CD4-positive, CD25-positive, alpha-beta regulatory T cell (primary cell): ENCODE results near the gene ZNF222. TPM values are rescaled to one million over a fixed set of nuclear protein-coding genes. Genes with fewer than 3 reads are reported as not detected.
A peak's percentile ranks its signal among the peaks of the same experiment; 100 is the strongest.

Experiments used
- ATAC-seq, 2 donors: fragments of 150-1000 bp; cut with Tn5 transposase; one replicate each; pipeline ENCODE4 v1.10.0; 2021; ENCODE audit warnings: low read depth in 2 of 2, moderate number of reproducible peaks in 2 of 2, moderate library complexity in 1 of 2
- DNase-seq, 3 donors: peaks; one replicate each; pipeline versions ENCODE4 v3.0.0 to v3.0.0-alpha.2; 2012 to 2022; ENCODE audit warnings: mixed read lengths in 1 of 3
- H3K27ac ChIP-seq: one replicate; pipeline ENCODE4 v1.7.0; 2013; ENCODE audit warnings: mild to moderate bottlenecking, low read length; ENCODE audit not compliant: insufficient read depth, poor library complexity, severe bottlenecking
- H3K27me3 ChIP-seq: one replicate; pipeline ENCODE4 v1.7.0; 2013; ENCODE audit warnings: low read length; ENCODE audit not compliant: control insufficient read depth, insufficient read depth
- H3K36me3 ChIP-seq: one replicate; pipeline ENCODE4 v1.7.0; 2013; ENCODE audit warnings: mild to moderate bottlenecking, low read length, moderate library complexity; ENCODE audit not compliant: control insufficient read depth, insufficient read depth
- H3K4me1 ChIP-seq: 2 replicates; pipeline ENCODE4 v1.7.0; 2013; ENCODE audit warnings: mild to moderate bottlenecking, low read length; ENCODE audit not compliant: insufficient read depth, control insufficient read depth, poor library complexity, severe bottlenecking
- H3K4me3 ChIP-seq: one replicate; pipeline ENCODE4 v1.7.0; 2013; ENCODE audit warnings: low read depth, mild to moderate bottlenecking, low read length, moderate library complexity
- H3K9me3 ChIP-seq, 2 experiments: 1 replicate in 1 of 2; 2 replicates in 1 of 2; pipeline ENCODE4 v1.7.0; 2013; ENCODE audit warnings: low read length in 2 of 2, mild to moderate bottlenecking in 1 of 2, moderate library complexity in 1 of 2; ENCODE audit not compliant: control insufficient read depth in 2 of 2
- H3K27ac Mint-ChIP-seq, 3 donors: one replicate each; pipeline ENCODE4 v1.8.0; 2020 to 2022; ENCODE audit warnings: mild to moderate bottlenecking in 3 of 3, mixed read lengths in 3 of 3, moderate library complexity in 2 of 3
- H3K27me3 Mint-ChIP-seq: one replicate; pipeline ENCODE4 v1.8.0; 2022; ENCODE audit warnings: mild to moderate bottlenecking, mixed read lengths
- H3K36me3 Mint-ChIP-seq: one replicate; pipeline ENCODE4 v1.8.0; 2020; ENCODE audit warnings: mixed read lengths
- H3K4me1 Mint-ChIP-seq, 4 donors: one replicate each; pipeline ENCODE4 v1.8.0; 2020 to 2022; ENCODE audit warnings: mixed read lengths in 4 of 4, mild to moderate bottlenecking in 1 of 4
- H3K4me3 Mint-ChIP-seq, 4 donors: one replicate each; pipeline ENCODE4 v1.8.0; 2020 to 2022; ENCODE audit warnings: mild to moderate bottlenecking in 4 of 4, mixed read lengths in 4 of 4, moderate library complexity in 3 of 4
- H3K9me3 Mint-ChIP-seq, 7 donors: one replicate each; pipeline ENCODE4 v1.8.0; 2020 to 2022; ENCODE audit warnings: mixed read lengths in 7 of 7, mild to moderate bottlenecking in 3 of 7, moderate library complexity in 2 of 7
- polyA plus RNA-seq, 4 donors: library from polyadenylated mRNA; unstranded; fragments of 300-500 nt; fragmentation: Illumina TruSeq; gene quantifications; one replicate each; pipeline ENCODE4 v1.2.3, GENCODE V29; 2021
- total RNA-seq: library from RNA; stranded (reverse); gene quantifications from one replicate; pipeline ENCODE4 v1.2.3, GENCODE V29; 2022

Gene ZNF222
- total and polyA plus RNA-seq, 5 donors from 2014 or later, result 1.9 to 5.0 (median 4.6) TPM

DNA sequence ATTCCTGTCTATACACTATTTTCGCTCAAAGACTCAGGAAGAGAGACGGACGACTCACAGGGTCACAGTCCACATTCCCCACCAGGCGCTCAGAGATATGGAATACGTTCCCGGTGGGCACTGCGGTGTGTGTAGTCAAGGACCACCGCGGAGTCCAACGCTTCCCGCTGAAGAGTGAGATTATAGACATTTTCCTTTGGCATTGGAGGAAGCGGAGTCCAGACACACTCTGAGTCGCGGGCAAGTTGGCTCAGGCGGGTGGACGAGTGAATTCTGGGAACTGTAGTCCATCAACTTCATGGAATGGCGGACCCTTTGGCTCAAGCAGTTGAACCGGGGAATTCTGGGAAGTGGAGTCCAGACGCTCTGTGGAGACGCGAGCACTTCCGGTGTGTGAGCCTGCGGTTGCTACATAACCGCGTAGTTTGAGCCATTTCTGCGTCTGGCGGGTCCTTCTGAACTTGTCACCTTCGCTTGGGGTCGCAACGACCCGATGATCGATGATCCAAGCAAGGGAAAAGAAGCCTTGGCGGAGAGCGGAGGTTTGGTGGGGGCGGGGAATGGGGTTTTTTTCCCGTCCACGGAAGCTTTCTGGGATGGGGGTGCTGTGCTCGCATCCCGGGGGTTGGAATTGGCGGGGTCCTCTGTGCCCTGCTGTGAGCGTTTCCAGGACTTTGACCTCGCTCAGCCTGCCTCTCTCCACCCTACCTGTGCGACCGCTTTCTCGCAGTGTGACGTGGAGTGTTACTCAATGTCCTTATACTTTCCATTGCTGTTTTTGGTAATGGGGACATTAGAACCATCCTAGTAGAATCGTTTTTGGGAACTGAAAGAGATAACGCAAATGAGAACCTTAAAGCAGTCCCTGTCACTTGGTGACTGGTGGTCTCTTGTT is 22.4 kb upstream of the ZNF222 start, which contains the start of gene ZNF230:
Gene ZNF230 (plus strand): TSS at position 392 of the 895 bp plus-strand sequence. CDS start 4,122 bp downstream, outside the sequence.
- peaks cover 18% of the 10 kb centered on the region for H3K4me1 ChIP-seq
- H3K9me3 ChIP-seq, result peaks cover 36 to 38% of the 10 kb centered on the region in 2 experiments
- DNase-seq (peak; percentile 76 to 96 (median 81)), ATAC-seq (peak; percentile 98 to 99)
- Mint-ChIP-seq H3K9me3 (peaks cover 2 to 38% (median 23%) of the 10 kb centered on the region in 7 donors), H3K4me1 (peaks cover 12 to 28% (median 24%) of the 10 kb centered on the region in 4 donors), H3K36me3 (peaks cover 31% of the 10 kb centered on the region), H3K27me3 (no peaks in the 10 kb centered on the region), H3K4me3 (peak within 1 kb of the TSS; percentile 95 to 100 (median 99)), H3K27ac (peak within 1 kb of the TSS; percentile 95 to 99 (median 97))
- H3K36me3 ChIP-seq, result peaks cover 19% of the 10 kb centered on the region
- H3K27me3 ChIP-seq, result no peaks in the 10 kb centered on the region
- peak within 1 kb of the TSS; percentile 56 for H3K27ac ChIP-seq
- peak within 1 kb of the TSS; percentile 93 for H3K4me3 ChIP-seq

DNA sequence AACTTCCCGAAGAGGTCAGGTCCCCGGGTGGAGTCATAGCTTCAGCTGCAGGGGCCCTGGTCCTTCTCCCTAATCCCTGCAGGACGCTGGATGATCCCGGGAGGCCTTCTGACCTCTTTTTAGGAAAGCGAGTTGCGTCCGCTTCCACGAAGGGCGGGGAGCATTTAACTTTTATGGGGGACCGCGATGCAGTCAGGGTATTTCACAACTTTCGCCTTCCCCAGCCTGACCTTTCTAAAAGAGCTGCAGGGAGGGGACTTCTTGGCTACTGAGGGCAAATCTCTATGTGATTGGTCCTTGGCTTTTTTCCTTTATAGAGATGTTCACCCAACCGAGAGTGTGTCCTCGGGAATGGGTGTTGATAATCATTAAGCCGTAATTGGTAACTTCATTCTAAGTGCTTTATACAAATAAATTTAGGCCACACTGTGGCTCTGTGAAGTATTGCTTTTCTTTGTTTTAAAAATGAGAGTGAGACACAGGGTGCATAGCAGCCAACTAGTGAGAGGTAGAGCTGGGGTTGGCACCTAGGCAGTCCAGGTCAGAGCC is 21.6 kb upstream of the ZNF222 start:
- peak overlapping the region; percentile 95 to 100 (median 99) for H3K4me3 Mint-ChIP-seq
- ATAC-seq (no peak), DNase-seq (peak in 1 of 3 donors; percentile 47)
- peaks cover 12 to 28% (median 24%) of the 10 kb centered on the region in 4 donors for H3K4me1 Mint-ChIP-seq
- peaks cover 33% of the 10 kb centered on the region for H3K36me3 Mint-ChIP-seq
- Histone ChIP-seq H3K9me3 (peaks cover 37 to 40% of the 10 kb centered on the region in 2 experiments), H3K27me3 (no peaks in the 10 kb centered on the region), H3K4me1 (peaks cover 18% of the 10 kb centered on the region), H3K36me3 (peaks cover 27% of the 10 kb centered on the region), H3K4me3 (peak overlapping the region; percentile 93), H3K27ac (peak overlapping the region; percentile 7)
- H3K27ac Mint-ChIP-seq, result peak overlapping the region in 2 of 3 donors; percentile 95 to 97
- peaks cover 2 to 38% (median 27%) of the 10 kb centered on the region in 7 donors for H3K9me3 Mint-ChIP-seq
- no peaks in the 10 kb centered on the region for H3K27me3 Mint-ChIP-seq

DNA sequence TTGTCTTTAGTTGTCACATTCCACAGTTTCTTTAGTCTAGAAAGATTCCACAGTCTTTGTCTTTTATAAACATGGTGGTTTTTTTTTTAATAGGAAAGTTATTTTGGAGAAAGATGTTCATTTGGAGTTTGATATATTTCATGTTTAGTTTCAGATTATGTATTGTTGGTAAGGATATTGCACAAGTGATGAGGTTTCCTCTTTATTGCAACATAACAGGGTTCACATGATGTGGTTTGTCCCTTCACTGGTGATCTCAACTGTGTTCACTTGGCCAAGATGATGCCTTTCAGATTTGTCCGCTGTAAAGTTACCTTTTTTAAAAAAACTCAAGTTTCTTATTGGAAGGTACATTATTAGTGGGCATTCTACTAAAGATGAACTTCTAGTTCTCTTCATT is 19.2 kb upstream of the ZNF222 start:
- H3K4me3 Mint-ChIP-seq, result peak overlapping the region in 1 of 4 donors; percentile 52
- peaks cover 53 to 56% of the 10 kb centered on the region in 2 experiments for H3K9me3 ChIP-seq
- no peak overlapping the region for H3K27ac ChIP-seq
- H3K4me1 Mint-ChIP-seq, result peaks cover 12 to 28% (median 24%) of the 10 kb centered on the region in 4 donors
- H3K4me1 ChIP-seq, result peaks cover 18% of the 10 kb centered on the region
- H3K9me3 Mint-ChIP-seq, result peaks cover 4 to 52% (median 34%) of the 10 kb centered on the region in 7 donors
- no peak overlapping the region for H3K27ac Mint-ChIP-seq
- peaks cover 51% of the 10 kb centered on the region for H3K36me3 ChIP-seq
- H3K27me3 Mint-ChIP-seq, result no peaks in the 10 kb centered on the region
- no peaks in the 10 kb centered on the region for H3K27me3 ChIP-seq
- peaks cover 53% of the 10 kb centered on the region for H3K36me3 Mint-ChIP-seq
- DNase-seq, result no peak
- H3K4me3 ChIP-seq, result no peak overlapping the region
- no peak for ATAC-seq

DNA sequence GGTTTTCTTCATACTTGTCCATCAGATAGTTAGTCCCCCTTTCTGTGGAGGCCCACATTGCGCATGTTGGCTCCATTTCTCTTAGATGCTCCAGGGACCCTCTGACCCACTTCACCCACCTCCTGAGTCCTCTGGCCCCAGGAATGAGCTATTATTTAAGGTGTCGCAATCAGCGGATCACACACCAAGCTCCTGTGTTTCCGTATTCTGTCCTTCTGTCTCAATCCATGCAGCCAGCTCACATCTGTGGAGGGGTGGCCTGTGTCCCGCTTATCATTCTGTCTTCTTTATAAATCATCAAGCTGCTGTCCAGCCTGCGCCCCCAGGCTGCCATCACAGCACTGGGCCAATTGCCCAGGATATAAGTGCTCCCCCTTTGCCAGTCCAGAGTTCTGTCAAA is 17.7 kb upstream of the ZNF222 start:
- H3K27me3 Mint-ChIP-seq, result no peaks in the 10 kb centered on the region
- no peak overlapping the region for H3K27ac ChIP-seq
- DNase-seq (no peak), ATAC-seq (no peak)
- peaks cover 68 to 71% of the 10 kb centered on the region in 2 experiments for H3K9me3 ChIP-seq
- H3K36me3 Mint-ChIP-seq, result peaks cover 64% of the 10 kb centered on the region
- H3K27ac Mint-ChIP-seq, result no peak overlapping the region
- peaks cover 57% of the 10 kb centered on the region for H3K36me3 ChIP-seq
- peaks cover 5 to 21% (median 18%) of the 10 kb centered on the region in 4 donors for H3K4me1 Mint-ChIP-seq
- peaks cover 13% of the 10 kb centered on the region for H3K4me1 ChIP-seq
- H3K4me3 Mint-ChIP-seq, result peak overlapping the region in 1 of 4 donors; percentile 33
- H3K27me3 ChIP-seq, result no peaks in the 10 kb centered on the region
- H3K9me3 Mint-ChIP-seq, result peaks cover 4 to 65% (median 43%) of the 10 kb centered on the region in 7 donors
- no peak overlapping the region for H3K4me3 ChIP-seq

DNA sequence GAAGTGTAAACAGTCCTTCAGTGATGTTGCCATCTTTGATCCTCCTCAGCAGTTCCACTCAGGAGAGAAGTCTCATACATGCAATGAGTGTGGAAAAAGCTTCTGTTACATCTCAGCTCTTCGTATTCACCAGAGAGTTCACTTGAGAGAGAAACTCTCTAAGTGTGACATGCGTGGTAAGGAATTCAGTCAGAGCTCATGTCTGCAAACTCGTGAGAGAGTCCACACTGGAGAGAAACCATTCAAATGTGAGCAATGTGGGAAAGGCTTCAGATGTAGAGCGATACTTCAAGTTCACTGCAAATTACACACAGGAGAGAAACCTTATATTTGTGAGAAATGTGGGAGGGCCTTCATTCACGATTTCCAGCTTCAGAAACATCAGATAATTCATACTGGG is 14.7 kb upstream of the ZNF222 start:
- Histone ChIP-seq H3K27me3 (no peaks in the 10 kb centered on the region), H3K9me3 (peaks cover 83 to 95% of the 10 kb centered on the region in 2 experiments), H3K4me1 (no peaks in the 10 kb centered on the region), H3K27ac (no peak overlapping the region), H3K36me3 (peaks cover 55% of the 10 kb centered on the region), H3K4me3 (peak overlapping the region; percentile 2)
- H3K4me3 Mint-ChIP-seq, result no peak overlapping the region
- peaks cover 0 to 10% (median 6%) of the 10 kb centered on the region in 4 donors for H3K4me1 Mint-ChIP-seq
- H3K9me3 Mint-ChIP-seq, result peaks cover 4 to 90% (median 55%) of the 10 kb centered on the region in 7 donors
- no peak overlapping the region for H3K27ac Mint-ChIP-seq
- DNase-seq (no peak), ATAC-seq (no peak)
- H3K27me3 Mint-ChIP-seq, result peaks cover under 1% of the 10 kb centered on the region
- H3K36me3 Mint-ChIP-seq, result peaks cover 64% of the 10 kb centered on the region

DNA sequence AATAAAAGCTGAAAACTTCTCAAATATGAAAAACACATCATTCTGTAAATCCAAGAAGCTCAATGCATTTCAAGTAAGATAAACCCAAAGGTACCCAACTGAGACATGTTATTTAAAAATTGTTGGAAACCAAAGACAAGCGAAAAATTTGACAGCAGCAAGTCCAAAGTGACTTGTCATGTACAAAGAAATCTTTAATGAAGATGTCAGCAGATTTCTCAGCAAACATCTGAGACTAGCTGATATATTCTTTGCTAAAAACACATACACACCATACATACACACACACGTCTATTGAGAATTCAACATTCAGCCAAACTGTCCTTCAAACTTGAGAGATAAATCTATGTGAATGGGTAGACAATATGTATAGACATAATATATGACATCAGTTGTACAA is 5.7 kb upstream of the ZNF222 start:
- H3K4me1 Mint-ChIP-seq, result peaks cover 0 to under 1% (median 0%) of the 10 kb centered on the region in 4 donors
- no peak overlapping the region for H3K27ac ChIP-seq
- no peak overlapping the region for H3K4me3 Mint-ChIP-seq
- peaks cover 1 to 59% (median 33%) of the 10 kb centered on the region in 7 donors for H3K9me3 Mint-ChIP-seq
- H3K9me3 ChIP-seq, result peaks cover 20 to 37% of the 10 kb centered on the region in 2 experiments
- no peaks in the 10 kb centered on the region for H3K36me3 Mint-ChIP-seq
- no peaks in the 10 kb centered on the region for H3K36me3 ChIP-seq
- H3K27ac Mint-ChIP-seq, result no peak overlapping the region
- no peaks in the 10 kb centered on the region for H3K4me1 ChIP-seq
- no peak for ATAC-seq
- DNase-seq, result no peak
- H3K27me3 ChIP-seq, result no peaks in the 10 kb centered on the region
- H3K27me3 Mint-ChIP-seq, result peaks cover 6% of the 10 kb centered on the region
- no peak overlapping the region for H3K4me3 ChIP-seq

DNA sequence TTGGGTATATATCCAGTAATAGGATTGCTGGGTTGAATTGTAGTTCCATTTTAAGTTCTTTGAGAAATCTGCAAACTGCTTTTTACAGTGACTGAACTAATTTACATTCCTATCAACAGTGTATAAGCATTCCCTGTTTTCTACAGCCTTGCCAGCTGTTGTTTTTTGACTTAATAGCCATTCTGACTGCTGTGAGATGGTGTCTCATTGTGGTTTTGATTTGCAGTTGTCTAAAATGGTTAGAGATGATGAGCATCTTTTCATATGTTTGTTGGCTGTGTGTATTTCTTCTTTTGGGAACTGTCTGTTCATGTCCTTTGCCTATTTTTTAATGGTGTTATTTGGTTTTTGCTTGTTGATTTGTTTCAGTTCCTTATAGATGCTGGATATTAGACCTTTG is 4.0 kb upstream of the ZNF222 start:
- peaks cover 11 to 21% of the 10 kb centered on the region in 2 experiments for H3K9me3 ChIP-seq
- H3K4me1 Mint-ChIP-seq, result peaks cover 8 to 17% (median 11%) of the 10 kb centered on the region in 4 donors
- H3K36me3 Mint-ChIP-seq, result peaks cover 3% of the 10 kb centered on the region
- peaks cover 5% of the 10 kb centered on the region for H3K27me3 Mint-ChIP-seq
- H3K27ac Mint-ChIP-seq, result no peak overlapping the region
- DNase-seq (no peak), ATAC-seq (no peak)
- H3K4me3 Mint-ChIP-seq, result peak overlapping the region in 1 of 4 donors; percentile 36
- peaks cover 10% of the 10 kb centered on the region for H3K4me1 ChIP-seq
- no peak overlapping the region for H3K4me3 ChIP-seq
- no peaks in the 10 kb centered on the region for H3K27me3 ChIP-seq
- H3K36me3 ChIP-seq, result no peaks in the 10 kb centered on the region
- H3K27ac ChIP-seq, result no peak overlapping the region
- H3K9me3 Mint-ChIP-seq, result peaks cover 1 to 50% (median 29%) of the 10 kb centered on the region in 7 donors
